Measurements from ENCODE around the gene POU2AF1. TPM values are rescaled to one million over a fixed set of nuclear protein-coding genes. Genes with fewer than 3 reads are reported as not detected.

The POU2AF1 gene
- total RNA-seq, 2 experiments from 2014 or later, result 0.52 to 0.78 TPM

DNA sequence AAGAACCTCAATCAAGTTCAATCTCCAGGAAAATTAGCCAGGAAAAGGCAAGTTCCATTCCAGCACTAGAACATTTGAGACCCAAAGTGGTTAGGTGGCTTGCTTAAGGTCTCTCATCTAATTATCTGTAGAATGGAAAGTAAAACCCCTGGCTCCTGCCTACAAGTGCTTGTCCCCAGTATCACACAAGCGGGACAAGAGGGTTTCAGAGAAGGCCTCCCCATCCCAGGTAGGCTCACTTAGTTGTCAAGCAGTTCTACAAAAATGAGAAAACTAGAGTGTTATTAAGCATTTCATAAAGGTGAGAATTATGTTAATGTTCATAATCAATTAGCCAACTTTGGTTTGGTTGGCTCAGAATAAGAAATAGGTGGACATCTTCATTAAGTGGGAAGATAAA is 5.5 kb downstream of the POU2AF1 start:
- ATAC-seq (ENCODE audit: poor library complexity) (no peak), DNase-seq (no peak)
- CTCF ChIA-PET, result interaction anchor here (2.2 kb wide), 1 partner anchor 11 kb away, joined by 9 read pairs; no protein-coding TSS in a partner anchor
- H3K4me3 Mint-ChIP-seq, result no peak overlapping the region
- H3K27me3 Mint-ChIP-seq, result no peaks in the 10 kb centered on the region
- H3K27ac Mint-ChIP-seq, result no peak overlapping the region
- Histone ChIP-seq H3K4me1 (ENCODE audit: insufficient read depth, low read length) (peaks cover 3% of the 10 kb centered on the region), H3K27ac (ENCODE audit: low read depth in 1 of 2, low read length in 2 of 2) (no peak overlapping the region), H3K9me3 (ENCODE audit: control insufficient read depth in 1 of 2, insufficient read depth in 1 of 2, low read length in 2 of 2) (no peaks in the 10 kb centered on the region), H3K27me3 (ENCODE audit: control insufficient read depth in 1 of 2, insufficient read depth in 2 of 2, low read length in 2 of 2) (no peaks in the 10 kb centered on the region), H3K36me3 (ENCODE audit: insufficient read depth, low read length) (no peaks in the 10 kb centered on the region), H3K4me3 (ENCODE audit: low read length) (no peak overlapping the region)
- POLR2A ChIA-PET, result no interaction called here
- H3K36me3 Mint-ChIP-seq (ENCODE audit: low read depth), result no peaks in the 10 kb centered on the region
- H3K9me3 Mint-ChIP-seq, result no peaks in the 10 kb centered on the region
- H3K4me1 Mint-ChIP-seq (ENCODE audit: low read depth), result peaks cover 18% of the 10 kb centered on the region
- intact Hi-C loops (cut with DNase I, micrococcal nuclease), result loop anchor here in 1 of 2 experiments (5.0 kb wide), 1 partner anchor 44 kb away; no protein-coding TSS in a partner anchor
- TF ChIP-seq, protein P1, sequence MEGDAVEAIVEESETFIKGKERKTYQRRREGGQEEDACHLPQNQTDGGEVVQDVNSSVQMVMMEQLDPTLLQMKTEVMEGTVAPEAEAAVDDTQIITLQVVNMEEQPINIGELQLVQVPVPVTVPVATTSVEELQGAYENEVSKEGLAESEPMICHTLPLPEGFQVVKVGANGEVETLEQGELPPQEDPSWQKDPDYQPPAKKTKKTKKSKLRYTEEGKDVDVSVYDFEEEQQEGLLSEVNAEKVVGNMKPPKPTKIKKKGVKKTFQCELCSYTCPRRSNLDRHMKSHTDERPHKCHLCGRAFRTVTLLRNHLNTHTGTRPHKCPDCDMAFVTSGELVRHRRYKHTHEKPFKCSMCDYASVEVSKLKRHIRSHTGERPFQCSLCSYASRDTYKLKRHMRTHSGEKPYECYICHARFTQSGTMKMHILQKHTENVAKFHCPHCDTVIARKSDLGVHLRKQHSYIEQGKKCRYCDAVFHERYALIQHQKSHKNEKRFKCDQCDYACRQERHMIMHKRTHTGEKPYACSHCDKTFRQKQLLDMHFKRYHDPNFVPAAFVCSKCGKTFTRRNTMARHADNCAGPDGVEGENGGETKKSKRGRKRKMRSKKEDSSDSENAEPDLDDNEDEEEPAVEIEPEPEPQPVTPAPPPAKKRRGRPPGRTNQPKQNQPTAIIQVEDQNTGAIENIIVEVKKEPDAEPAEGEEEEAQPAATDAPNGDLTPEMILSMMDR (IDR thresholded peaks at IDR 0.05), result no peak

DNA sequence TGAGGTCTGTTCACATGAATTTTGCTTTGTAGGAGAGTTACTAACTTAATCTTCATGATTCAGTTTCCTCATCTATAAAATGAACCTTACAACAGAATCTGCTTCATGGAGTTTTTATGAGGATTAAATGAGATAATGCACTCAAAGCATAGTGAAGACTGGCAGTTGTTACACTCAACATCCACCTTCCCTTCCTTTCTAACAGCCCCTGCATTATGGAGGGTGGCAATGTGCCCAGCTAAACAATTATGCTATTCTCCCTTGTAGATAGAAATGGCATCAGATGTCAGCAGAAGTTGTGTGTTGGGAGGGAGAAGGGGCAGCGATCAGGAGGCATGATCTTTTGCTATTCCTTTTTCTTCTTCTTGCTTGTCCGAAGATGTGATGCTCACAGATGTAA is 6.5 kb downstream of the POU2AF1 start:
- no peak overlapping the region for H3K4me3 Mint-ChIP-seq
- H3K4me1 Mint-ChIP-seq (ENCODE audit: low read depth), result peaks cover 9% of the 10 kb centered on the region
- H3K4me1 ChIP-seq (ENCODE audit: insufficient read depth, low read length), result no peaks in the 10 kb centered on the region
- H3K9me3 ChIP-seq (ENCODE audit: control insufficient read depth in 1 of 2, insufficient read depth in 1 of 2, low read length in 2 of 2), result no peaks in the 10 kb centered on the region
- no peaks in the 10 kb centered on the region for H3K9me3 Mint-ChIP-seq
- ATAC-seq (ENCODE audit: poor library complexity) (no peak), DNase-seq (no peak)
- POLR2A ChIA-PET, result no interaction called here
- CTCF ChIA-PET, result interaction anchor here (2.2 kb wide), 1 partner anchor 12 kb away, joined by 9 read pairs; no protein-coding TSS in a partner anchor
- intact Hi-C loops (cut with DNase I, micrococcal nuclease), result loop anchor here in 1 of 2 experiments (5.0 kb wide), 1 partner anchor 45 kb away; no protein-coding TSS in a partner anchor
- TF ChIP-seq, protein P1 (IDR thresholded peaks at IDR 0.05), result no peak
- H3K36me3 ChIP-seq (ENCODE audit: insufficient read depth, low read length), result no peaks in the 10 kb centered on the region
- no peaks in the 10 kb centered on the region for H3K27me3 Mint-ChIP-seq
- no peaks in the 10 kb centered on the region for H3K36me3 Mint-ChIP-seq (ENCODE audit: low read depth)
- H3K27me3 ChIP-seq (ENCODE audit: control insufficient read depth in 1 of 2, insufficient read depth in 2 of 2, low read length in 2 of 2), result no peaks in the 10 kb centered on the region
- H3K27ac Mint-ChIP-seq, result no peak overlapping the region
- H3K4me3 ChIP-seq (ENCODE audit: low read length), result no peak overlapping the region
- H3K27ac ChIP-seq (ENCODE audit: low read depth in 1 of 2, low read length in 2 of 2), result no peak overlapping the region

DNA sequence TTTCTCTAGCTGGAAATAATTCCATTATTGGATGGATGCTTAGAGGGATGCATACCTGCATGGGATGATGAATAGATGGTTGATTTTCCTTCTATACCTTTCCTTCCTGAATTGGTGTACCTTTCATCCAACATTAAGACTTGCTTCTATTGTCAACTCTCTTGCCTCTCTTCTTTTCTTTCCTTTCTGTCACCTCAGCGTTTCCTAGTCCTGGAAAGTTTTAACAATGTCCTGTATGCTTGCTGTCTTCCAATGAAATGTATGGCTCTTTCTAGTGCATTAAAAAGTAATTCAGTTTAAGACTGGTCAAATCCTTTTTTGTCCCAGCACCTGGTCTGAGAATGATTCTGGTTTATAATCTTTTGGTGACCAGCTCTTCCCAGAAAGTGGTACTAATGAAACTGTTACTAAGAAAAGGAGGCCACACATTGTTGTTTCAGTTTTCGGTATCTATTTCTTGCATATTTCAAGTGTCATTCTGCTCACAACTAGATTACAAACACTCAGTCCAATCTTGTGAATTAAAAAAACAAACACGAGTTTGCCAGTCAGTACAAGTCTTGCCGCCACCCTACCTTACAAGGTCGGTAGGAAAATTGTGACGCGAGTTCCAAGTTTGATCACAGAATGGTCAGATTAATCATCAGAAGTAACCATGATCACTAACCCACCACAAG is 8.0 kb downstream of the POU2AF1 start:
- Mint-ChIP-seq H3K9me3 (no peaks in the 10 kb centered on the region), H3K4me1 (ENCODE audit: low read depth) (peaks cover 4% of the 10 kb centered on the region), H3K36me3 (ENCODE audit: low read depth) (no peaks in the 10 kb centered on the region), H3K4me3 (no peak overlapping the region), H3K27ac (no peak overlapping the region), H3K27me3 (no peaks in the 10 kb centered on the region)
- ChIA-PET POLR2A (no interaction called here), CTCF (no interaction called here)
- intact Hi-C loops (cut with DNase I, micrococcal nuclease), result loop anchor here in 1 of 2 experiments (5.0 kb wide), 1 partner anchor 46 kb away; no protein-coding TSS in a partner anchor
- DNase-seq, result no peak
- Histone ChIP-seq H3K4me1 (ENCODE audit: insufficient read depth, low read length) (no peaks in the 10 kb centered on the region), H3K9me3 (ENCODE audit: control insufficient read depth in 1 of 2, insufficient read depth in 1 of 2, low read length in 2 of 2) (no peaks in the 10 kb centered on the region), H3K36me3 (ENCODE audit: insufficient read depth, low read length) (no peaks in the 10 kb centered on the region), H3K27me3 (ENCODE audit: control insufficient read depth in 1 of 2, insufficient read depth in 2 of 2, low read length in 2 of 2) (no peaks in the 10 kb centered on the region), H3K4me3 (ENCODE audit: low read length) (no peak overlapping the region), H3K27ac (ENCODE audit: low read depth in 1 of 2, low read length in 2 of 2) (no peak overlapping the region)
- no peak for ATAC-seq (ENCODE audit: poor library complexity)
- TF ChIP-seq, protein P1 (IDR thresholded peaks at IDR 0.05), result no peak
